Gastroesophageal sphincter (tissue), 4 donors: ENCODE measurements around the gene HTR1B. TPM values are rescaled to one million over a fixed set of nuclear protein-coding genes. Genes with fewer than 3 reads are reported as not detected.

Source experiments
- ATAC-seq: fragments of 150-250 bp; one replicate; pipeline ENCODE4 v1.9.1; 2016; ENCODE audit warnings: mild to moderate bottlenecking, moderate library complexity
- H3K27ac ChIP-seq, 4 donors: fragments of 200-600 bp; sonication (generic) in 3 of 4; 1 replicate in 3 of 4; 2 replicates in 1 of 4; pipeline ENCODE4 v1.5.1; 2016 to 2019
- H3K27me3 ChIP-seq: fragments of 200-600 bp; sonication (generic); one replicate; pipeline ENCODE4 v1.5.1; 2019
- H3K36me3 ChIP-seq, 2 donors: fragments of 200-600 bp; sonication (generic); one replicate each; pipeline ENCODE4 v1.5.1; 2019; ENCODE audit warnings: control low read depth in 1 of 2
- H3K4me1 ChIP-seq, 3 donors: fragments of 200-600 bp; sonication (generic); 1 replicate in 2 of 3; 2 replicates in 1 of 3; pipeline ENCODE4 v1.5.1; 2016 to 2019; ENCODE audit warnings: control low read depth in 2 of 3
- H3K4me3 ChIP-seq, 2 donors: fragments of 200-600 bp; sonication (generic); one replicate each; pipeline ENCODE4 v1.5.1; 2019; ENCODE audit warnings: mild to moderate bottlenecking in 1 of 2, moderate library complexity in 1 of 2
- H3K9me3 ChIP-seq, 3 donors: fragments of 200-600 bp; sonication (generic); one replicate each; pipeline ENCODE4 v1.5.1; 2017 to 2019; ENCODE audit warnings: control low read depth in 2 of 3
- EP300 ChIP-seq: sonication (generic); formaldehyde crosslinking; IDR thresholded peaks from one replicate; pipeline ENCODE4 v1.6.1; 2017; ENCODE audit warnings: antibody characterized with exemption, mild to moderate bottlenecking
- POLR2A ChIP-seq, 2 donors: fragments of 450-650 bp; IDR thresholded peaks; one replicate each; pipeline ENCODE4 v1.6.1; 2017; ENCODE audit warnings: antibody characterized with exemption in 2 of 2, mild to moderate bottlenecking in 2 of 2, moderate library complexity in 1 of 2
- POLR2AphosphoS5 ChIP-seq: sonication (generic); formaldehyde crosslinking; IDR thresholded peaks from one replicate; pipeline ENCODE4 v1.6.1; 2017; ENCODE audit warnings: antibody characterized with exemption
- WGBS, 2 donors: methylation state at CpG; one replicate each; pipeline ENCODE4 v1.1.5; 2018; ENCODE audit warnings: low coverage in 1 of 2; 5-methylcytosine and 5-hydroxymethylcytosine counted together
- total RNA-seq, 4 donors: library from RNA; depleted of rRNA; stranded (reverse); fragments of >200 nt; gene quantifications; one replicate each; pipeline ENCODE4 v1.1.0, GENCODE V29; 2016
- TF ChIP-seq, protein P1 (sequence below), 4 experiments: fragments of 200-600 bp in 2 of 4; fragments of 450-650 bp in 2 of 4; sonication (generic) in 1 of 4; IDR thresholded peaks; one replicate each; pipeline ENCODE4 v1.5.1; 2017 to 2019; ENCODE audit warnings: antibody characterized with exemption in 4 of 4, mild to moderate bottlenecking in 2 of 4, moderate library complexity in 2 of 4

HTR1B gene
- total RNA-seq, 4 donors from 2014 or later: 0.27 to 4.7 (median 2.5) TPM

DNA sequence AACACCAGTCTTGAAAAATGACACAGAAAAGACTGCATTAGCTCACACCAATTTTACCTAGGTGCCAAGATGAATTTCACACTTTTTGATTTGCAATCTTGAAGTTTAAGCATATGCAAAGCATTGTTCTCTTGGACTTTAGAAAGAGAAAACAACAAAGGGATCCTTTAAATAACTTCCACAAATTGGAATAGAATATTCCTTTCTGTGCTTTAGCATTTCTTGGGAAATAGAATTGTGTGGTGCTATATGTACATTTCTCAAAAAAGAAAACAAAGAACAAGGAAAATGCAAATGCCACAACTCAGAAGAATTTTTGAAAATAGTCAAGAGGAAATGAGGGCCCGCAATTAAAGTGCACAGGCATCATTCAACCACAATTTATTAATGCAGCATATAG is 17.0 kb downstream of the HTR1B start:
- no peaks in the 10 kb centered on the region for H3K27me3 ChIP-seq
- no peaks in the 10 kb centered on the region for H3K36me3 ChIP-seq
- WGBS, 2 donors: 77 to 82% methylated on average over 1 of the region's 1 CpG
- no peak overlapping the region for H3K27ac ChIP-seq
- H3K9me3 ChIP-seq: no peaks in the 10 kb centered on the region
- H3K4me3 ChIP-seq: no peak overlapping the region
- ATAC-seq: no peak
- no peak for TF ChIP-seq POLR2A (IDR thresholded peaks at IDR 0.05)
- TF ChIP-seq, protein P1, sequence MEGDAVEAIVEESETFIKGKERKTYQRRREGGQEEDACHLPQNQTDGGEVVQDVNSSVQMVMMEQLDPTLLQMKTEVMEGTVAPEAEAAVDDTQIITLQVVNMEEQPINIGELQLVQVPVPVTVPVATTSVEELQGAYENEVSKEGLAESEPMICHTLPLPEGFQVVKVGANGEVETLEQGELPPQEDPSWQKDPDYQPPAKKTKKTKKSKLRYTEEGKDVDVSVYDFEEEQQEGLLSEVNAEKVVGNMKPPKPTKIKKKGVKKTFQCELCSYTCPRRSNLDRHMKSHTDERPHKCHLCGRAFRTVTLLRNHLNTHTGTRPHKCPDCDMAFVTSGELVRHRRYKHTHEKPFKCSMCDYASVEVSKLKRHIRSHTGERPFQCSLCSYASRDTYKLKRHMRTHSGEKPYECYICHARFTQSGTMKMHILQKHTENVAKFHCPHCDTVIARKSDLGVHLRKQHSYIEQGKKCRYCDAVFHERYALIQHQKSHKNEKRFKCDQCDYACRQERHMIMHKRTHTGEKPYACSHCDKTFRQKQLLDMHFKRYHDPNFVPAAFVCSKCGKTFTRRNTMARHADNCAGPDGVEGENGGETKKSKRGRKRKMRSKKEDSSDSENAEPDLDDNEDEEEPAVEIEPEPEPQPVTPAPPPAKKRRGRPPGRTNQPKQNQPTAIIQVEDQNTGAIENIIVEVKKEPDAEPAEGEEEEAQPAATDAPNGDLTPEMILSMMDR (IDR thresholded peaks at IDR 0.05): no peak
- TF ChIP-seq EP300: no peak
- TF ChIP-seq POLR2AphosphoS5: no peak
- H3K4me1 ChIP-seq: peaks cover 0 to 12% (median 4%) of the 10 kb centered on the region in 3 donors

- ATAC-seq: no peak
- no peaks in the 10 kb centered on the region for H3K27me3 ChIP-seq
- no peak overlapping the region for H3K27ac ChIP-seq
- no peaks in the 10 kb centered on the region for H3K9me3 ChIP-seq
- H3K36me3 ChIP-seq: no peaks in the 10 kb centered on the region
- 39 to 64% methylated on average over 2 of the region's 2 CpGs for WGBS, 2 donors
- H3K4me3 ChIP-seq: no peak overlapping the region
- peaks cover 0 to 4% (median 3%) of the 10 kb centered on the region in 3 donors for H3K4me1 ChIP-seq
- TF ChIP-seq, protein P1 (IDR thresholded peaks at IDR 0.05): no peak
- no peak for TF ChIP-seq POLR2A (IDR thresholded peaks at IDR 0.05)
- no peak for TF ChIP-seq POLR2AphosphoS5
- no peak for TF ChIP-seq EP300
These were observed 18.1 kb downstream of the HTR1B start for GRCh38 chr6:77445214-77445613.

DNA sequence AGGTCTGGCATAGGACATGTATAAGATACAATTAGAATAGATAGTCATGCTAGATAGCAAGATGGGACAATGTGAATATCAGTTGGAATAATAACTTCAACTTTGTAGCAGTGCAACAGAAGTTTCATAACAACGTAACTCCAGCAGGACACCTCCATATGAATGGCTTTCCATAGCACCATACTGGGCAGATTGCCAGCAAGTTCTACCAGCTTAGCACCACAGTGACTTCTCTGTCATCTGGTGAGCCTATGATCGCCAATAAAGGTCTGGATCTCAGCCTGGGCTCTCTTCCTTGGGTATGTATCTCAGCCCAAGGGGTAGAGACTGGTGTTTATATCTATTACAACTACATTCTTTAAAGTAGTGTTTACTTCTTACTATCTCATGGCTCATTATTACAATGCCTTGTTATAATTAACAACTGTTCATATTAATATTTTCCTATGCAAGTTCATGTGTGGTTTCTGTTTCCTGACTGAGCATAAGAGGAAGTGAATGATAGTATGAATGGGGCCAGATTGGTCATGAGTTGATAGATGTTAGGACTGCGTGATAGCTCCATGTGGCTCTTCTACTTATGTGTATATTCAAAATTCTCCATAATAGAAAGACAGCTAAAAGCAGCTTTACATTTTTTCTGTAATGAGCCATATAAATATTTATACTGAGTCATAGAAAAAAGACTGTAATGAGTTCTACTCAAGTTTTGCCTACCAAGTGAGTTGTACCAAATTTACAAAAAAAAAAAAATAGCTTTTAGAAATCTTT is 22.9 kb downstream of the HTR1B start:
- Histone ChIP-seq H3K36me3 (no peaks in the 10 kb centered on the region), H3K27ac (no peak overlapping the region), H3K27me3 (no peaks in the 10 kb centered on the region), H3K4me1 (no peaks in the 10 kb centered on the region), H3K4me3 (no peak overlapping the region), H3K9me3 (no peaks in the 10 kb centered on the region)
- TF ChIP-seq POLR2AphosphoS5 (no peak), EP300 (no peak), POLR2A (IDR thresholded peaks at IDR 0.05) (no peak)
- 46 to 51% methylated on average over 2 to 3 of the region's 3 CpGs for WGBS, 2 donors
- ATAC-seq: no peak

GRCh38 chr6:77433888-77434287 is 29.4 kb downstream of the HTR1B start:
- 86 to 94% methylated on average over 2 to 4 of the region's 4 CpGs for WGBS, 2 donors
- H3K4me3 ChIP-seq: no peak overlapping the region
- H3K27ac ChIP-seq: no peak overlapping the region
- H3K36me3 ChIP-seq: no peaks in the 10 kb centered on the region
- H3K27me3 ChIP-seq: no peaks in the 10 kb centered on the region
- H3K9me3 ChIP-seq: no peaks in the 10 kb centered on the region
- no peak for ATAC-seq
- H3K4me1 ChIP-seq: no peaks in the 10 kb centered on the region
- TF ChIP-seq EP300 (no peak), POLR2AphosphoS5 (no peak), POLR2A (IDR thresholded peaks at IDR 0.05) (no peak)
- TF ChIP-seq, protein P1 (IDR thresholded peaks at IDR 0.05): no peak

GRCh38 chr6:77430504-77430903 is 32.8 kb downstream of the HTR1B start:
- ATAC-seq: no peak
- Histone ChIP-seq H3K9me3 (no peaks in the 10 kb centered on the region), H3K36me3 (no peaks in the 10 kb centered on the region), H3K4me1 (peaks cover 0 to 6% (median 0%) of the 10 kb centered on the region in 3 donors), H3K4me3 (no peak overlapping the region), H3K27me3 (no peaks in the 10 kb centered on the region), H3K27ac (no peak overlapping the region)
- WGBS, 2 donors: 87 to 90% methylated on average over 3 of the region's 3 CpGs
- TF ChIP-seq, protein P1 (IDR thresholded peaks at IDR 0.05): no peak
- no peak for TF ChIP-seq POLR2AphosphoS5
